GM21528 (cell line): ENCODE results near the gene MPHOSPH10.
"Not testable (repeated sequence)": the region's sequence is repeated elsewhere in the genome, so short reads cannot be mapped to it uniquely, and the experiment has no call there.

ENCODE experiments used
- ATAC-seq: cut with Tn5 transposase; IDR thresholded peaks from one replicate; pipeline ENCODE4 v1.9.1; 2021; ENCODE audit warnings: mild to moderate bottlenecking, moderate library complexity; ENCODE audit not compliant: unreplicated experiment, low FRiP score

Gene MPHOSPH10

GRCh38 chr2:71121479-71121878 lies 9.0 kb upstream of the MPHOSPH10 start:
- ATAC-seq, result no peak

GRCh38 chr2:71122387-71123298 lies 7.8 kb upstream of the MPHOSPH10 start:
- no peak for ATAC-seq

DNA sequence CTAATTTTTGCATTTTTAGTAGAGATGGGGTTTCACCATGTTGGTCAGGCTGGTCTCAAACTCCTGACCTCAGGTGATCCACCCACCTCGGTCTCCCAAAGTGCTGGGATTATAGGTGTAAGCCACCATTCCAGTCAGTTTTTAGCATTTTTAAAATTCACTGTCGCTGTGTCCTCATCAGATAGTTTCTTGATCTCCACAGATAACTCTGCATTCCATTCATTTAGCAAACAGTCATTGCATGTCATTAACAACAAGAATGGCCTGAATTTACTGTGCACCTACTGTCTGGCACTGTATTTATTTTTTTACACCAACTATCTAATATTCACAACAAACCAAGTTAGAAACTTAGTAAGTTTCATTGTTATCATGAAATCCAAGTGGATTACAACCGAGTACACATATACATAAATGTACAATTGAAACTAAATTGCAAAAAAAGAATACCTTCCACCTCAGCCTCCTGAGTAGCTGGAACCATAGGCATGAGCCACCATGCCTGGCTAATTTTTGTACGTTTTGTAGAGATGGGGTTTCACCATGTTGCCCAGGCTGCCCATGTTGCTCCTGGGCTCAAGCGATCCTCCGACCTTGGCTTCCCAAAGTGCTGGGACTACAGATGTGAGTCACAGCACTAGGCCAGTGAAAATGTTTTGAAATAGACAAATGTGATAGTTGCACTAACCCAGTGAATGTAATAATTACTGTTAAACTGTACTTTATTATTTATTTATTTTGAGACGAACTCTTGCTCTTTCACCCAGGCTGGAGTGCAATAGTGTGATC lies 4.7 kb upstream of the MPHOSPH10 start:
- ATAC-seq, result no peak

DNA sequence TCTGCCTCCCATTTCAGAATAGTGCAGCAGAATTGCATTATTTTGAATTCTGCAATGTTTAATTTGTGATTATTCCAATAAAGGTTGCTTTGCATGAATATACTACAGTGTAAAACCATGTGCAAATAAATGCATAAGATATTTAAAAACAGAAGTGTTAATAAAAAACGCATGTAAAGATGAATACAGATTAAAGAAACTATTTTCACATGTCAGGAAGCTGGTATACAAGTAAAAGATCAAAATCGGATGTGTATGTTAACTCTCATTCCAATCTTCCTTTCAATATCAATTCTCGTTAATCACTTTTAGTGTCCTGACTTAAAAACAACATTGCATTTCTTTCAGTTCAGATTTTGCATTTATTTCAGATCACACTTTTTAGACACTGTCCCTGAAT lies 3.5 kb upstream of the MPHOSPH10 start:
- ATAC-seq, result no peak

DNA sequence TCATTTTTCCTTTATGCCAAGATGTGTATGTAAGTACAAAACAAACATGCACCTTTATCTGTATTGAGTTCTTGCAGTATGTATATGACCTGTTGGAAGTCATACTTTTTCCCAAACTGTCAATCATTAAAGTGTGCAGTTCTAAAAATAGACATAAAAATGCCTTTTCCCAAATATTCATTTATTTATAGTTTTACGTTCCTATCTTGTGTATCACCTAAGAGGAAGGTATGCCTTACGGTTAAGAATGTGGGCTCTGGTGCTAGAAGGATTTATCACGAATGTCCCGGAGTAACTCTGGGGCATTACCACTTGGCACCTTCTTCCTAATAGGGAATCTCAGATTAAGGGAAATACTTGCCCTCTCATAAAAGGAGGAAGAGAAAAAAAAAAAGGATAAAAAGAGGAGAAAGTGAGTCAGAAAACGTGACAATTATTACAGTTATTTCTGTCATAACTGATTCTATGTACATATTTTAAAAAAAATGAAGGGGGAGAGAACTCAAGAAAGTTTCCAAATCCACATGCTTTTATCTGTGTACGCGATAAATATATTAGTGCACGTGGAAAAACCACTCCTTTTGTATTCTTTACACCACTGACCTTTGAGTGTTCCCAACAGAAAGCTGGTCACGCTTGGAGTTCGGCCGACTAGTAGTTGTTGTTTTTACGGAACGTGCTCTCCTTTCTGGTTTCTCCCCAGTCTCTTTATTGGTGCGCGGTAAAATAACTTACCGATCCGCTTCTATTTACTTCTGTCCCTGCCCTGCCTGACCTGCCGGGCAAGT lies 1.1 kb upstream of the MPHOSPH10 start:
- ATAC-seq, result no peak

- peak; percentile 49 for ATAC-seq
Measured at GRCh38 chr2:71129902-71130151, 607 bp upstream of the MPHOSPH10 start.

GRCh38 chr2:71130905-71131244 lies 441 bp downstream of the MPHOSPH10 start:
- no peak for ATAC-seq

- ATAC-seq, result not testable (repeated sequence)
Measured at GRCh38 chr2:71131387-71132166, 1.1 kb downstream of the MPHOSPH10 start.

- no peak for ATAC-seq
Measured at GRCh38 chr2:71133603-71134002, 3.2 kb downstream of the MPHOSPH10 start.

- ATAC-seq, result no peak
Measured at GRCh38 chr2:71136174-71136573, 5.7 kb downstream of the MPHOSPH10 start.

DNA sequence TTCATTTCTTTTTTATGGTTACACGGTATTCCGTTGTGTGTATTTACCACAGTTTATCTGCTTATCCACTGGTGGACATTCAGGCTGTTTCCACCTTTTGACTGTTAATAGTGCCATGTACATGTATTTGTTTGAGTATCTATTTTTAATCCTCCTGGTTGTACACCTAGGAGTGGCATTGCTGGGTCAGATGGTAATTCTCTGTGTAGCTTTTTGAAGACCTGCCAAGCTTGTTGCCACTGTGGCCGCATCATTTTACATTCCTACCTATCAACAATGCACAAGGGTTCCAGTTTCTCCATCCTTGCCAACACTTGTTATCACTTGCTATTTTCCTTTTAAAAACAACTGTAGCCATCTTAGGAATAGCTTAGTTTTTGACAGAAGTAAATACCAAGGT lies 13.3 kb downstream of the MPHOSPH10 start:
- no peak for ATAC-seq

DNA sequence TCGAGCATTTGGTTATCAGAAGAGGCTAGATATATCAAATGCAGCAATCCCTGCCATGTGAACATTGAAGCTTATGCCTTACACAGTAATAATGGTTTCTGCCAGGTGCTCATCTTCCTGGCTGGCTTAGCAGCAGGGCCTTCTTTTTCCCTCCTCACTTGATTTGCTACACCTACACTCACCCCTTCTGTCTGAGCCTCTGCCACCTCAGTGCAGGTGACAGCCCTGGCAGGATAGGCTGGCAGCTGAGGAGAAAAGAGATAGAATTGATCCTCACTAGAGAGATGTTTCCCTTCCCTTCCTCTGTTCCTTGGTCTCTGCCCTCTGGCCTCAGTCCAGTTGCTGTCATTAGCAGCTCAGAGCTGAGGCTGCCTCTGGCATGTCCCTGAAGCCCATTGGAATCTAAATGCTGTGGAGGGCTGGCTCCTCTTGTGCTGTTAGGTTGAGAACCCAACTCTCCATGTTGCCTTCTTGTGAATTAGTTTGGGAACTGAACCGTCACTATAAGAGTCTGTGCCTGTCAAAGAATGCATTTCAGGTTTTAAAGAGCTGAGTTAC lies 18.2 kb downstream of the MPHOSPH10 start:
- ATAC-seq, result no peak

GRCh38 chr2:71150082-71150816 lies 19.8 kb downstream of the MPHOSPH10 start:
- no peak for ATAC-seq

GRCh38 chr2:71151620-71152019 lies 21.2 kb downstream of the MPHOSPH10 start:
- ATAC-seq, result no peak

GRCh38 chr2:71153585-71154224 lies 23.3 kb downstream of the MPHOSPH10 start:
- no peak for ATAC-seq

DNA sequence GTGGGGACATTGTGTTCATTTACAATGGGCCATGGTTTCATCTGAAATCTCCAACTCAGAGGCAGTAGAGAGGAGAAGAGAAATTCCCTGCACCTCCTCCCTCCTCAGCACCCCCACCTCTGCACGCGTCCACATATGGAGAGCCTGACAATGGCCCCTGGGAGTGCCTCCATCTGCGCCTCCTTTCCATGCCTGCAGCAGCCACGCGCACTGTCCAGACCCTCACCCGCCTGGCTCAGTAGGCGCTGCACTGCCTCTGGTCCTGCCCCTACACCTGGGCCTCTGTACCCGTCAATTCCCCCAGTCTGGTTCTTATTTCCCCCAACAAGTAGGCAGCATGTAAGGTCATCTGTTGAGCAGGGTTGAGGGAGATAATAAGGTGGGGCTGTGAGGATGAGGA lies 23.8 kb downstream of the MPHOSPH10 start:
- ATAC-seq, result no peak

- no peak for ATAC-seq
Measured at GRCh38 chr2:71154798-71155197, 24.4 kb downstream of the MPHOSPH10 start.

DNA sequence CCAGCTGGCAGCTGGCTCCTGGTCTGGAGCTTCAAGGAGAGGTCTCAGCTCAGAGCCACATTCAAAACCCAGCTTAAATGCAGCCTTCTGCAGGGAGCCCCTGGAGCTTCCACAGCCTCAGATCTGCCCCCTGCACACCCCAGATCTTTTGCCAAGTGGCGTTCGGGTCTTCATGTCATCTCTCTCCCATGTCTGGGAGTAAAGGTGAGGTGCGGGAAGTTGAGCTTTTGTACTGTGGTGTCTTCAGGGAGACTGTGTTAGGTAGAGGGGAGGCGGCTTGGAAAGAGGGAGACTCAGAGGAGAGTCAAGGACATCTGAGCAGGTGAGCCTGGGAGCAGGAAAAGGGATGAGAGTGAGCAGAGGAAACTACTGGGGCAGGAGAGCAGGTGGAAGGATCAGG lies 25.4 kb downstream of the MPHOSPH10 start:
- ATAC-seq, result no peak

DNA sequence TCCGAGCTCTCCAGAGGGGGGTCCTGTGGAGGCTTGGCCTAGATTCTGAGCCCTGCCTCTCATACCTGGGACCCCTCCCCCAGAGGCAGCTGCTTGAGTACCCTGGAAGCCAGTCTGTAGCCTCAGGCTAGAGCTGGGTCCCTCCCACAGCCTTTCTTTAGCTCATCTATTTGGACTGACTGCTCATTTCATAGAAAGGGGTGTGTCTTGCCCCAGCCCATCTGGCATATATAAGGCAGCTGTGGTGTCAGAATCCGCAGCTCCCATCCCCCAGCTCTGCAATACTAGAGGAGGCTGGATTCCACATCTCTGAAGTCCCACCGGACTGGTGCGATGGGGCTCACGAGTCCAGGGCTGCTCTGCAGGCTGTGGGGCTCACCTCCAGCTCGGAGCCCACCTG lies 26.1 kb downstream of the MPHOSPH10 start:
- no peak for ATAC-seq
